ENCODE data around the gene SCD.

DNA sequence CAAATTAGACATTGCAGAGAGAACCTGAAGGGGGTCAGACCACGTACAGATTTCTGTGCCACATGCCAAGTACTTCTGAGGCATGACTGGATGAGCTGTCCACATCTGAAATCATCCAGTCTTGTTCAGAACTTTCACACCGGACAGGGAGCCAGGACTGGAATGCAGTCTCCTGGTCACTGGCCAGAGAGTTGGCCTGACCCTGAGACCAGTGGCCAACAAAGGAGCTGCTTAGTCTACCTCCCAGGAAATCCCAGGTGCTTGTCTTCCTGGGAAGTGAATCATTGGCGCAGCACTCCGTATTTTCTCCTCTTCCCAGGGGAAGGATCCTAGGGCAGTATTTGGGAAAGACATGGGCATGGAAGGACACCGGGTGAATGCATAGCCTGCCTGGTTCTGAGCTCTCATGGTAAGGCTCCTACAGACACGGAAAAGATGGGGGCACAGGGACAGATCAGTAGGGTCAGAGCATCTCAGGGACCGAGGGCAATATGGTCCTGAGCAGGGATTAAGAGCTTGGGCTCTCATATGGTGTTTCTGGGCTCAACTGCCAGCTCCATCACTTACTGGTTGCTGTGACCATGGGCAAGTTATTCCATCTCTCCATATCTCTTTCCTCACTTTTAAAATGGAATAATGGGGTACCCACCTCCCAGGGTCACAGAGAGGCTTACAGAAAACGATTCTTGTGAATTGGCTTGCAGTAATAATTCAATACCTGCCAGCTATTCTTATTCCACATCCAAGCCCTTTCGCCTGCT, 1.3 kb upstream of the SCD start:
- TF ChIP-seq, protein P1, sequence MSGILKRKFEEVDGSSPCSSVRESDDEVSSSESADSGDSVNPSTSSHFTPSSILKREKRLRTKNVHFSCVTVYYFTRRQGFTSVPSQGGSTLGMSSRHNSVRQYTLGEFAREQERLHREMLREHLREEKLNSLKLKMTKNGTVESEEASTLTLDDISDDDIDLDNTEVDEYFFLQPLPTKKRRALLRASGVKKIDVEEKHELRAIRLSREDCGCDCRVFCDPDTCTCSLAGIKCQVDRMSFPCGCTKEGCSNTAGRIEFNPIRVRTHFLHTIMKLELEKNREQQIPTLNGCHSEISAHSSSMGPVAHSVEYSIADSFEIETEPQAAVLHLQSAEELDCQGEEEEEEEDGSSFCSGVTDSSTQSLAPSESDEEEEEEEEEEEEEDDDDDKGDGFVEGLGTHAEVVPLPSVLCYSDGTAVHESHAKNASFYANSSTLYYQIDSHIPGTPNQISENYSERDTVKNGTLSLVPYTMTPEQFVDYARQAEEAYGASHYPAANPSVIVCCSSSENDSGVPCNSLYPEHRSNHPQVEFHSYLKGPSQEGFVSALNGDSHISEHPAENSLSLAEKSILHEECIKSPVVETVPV (CRISPR knock-in tag; IDR thresholded peaks at IDR 0.05) = no peak
- TF ChIP-seq PPARA (CRISPR knock-in tag; IDR thresholded peaks at IDR 0.05; ENCODE audit: borderline replicate concordance) (no peak), TOX (CRISPR knock-in tag; IDR thresholded peaks at IDR 0.05; ENCODE audit: borderline replicate concordance) (no peak), ZC3H10 (CRISPR knock-in tag; IDR thresholded peaks at IDR 0.05) (no peak), ZNF70 (CRISPR knock-in tag; IDR thresholded peaks at IDR 0.05) (no peak), RARB (CRISPR knock-in tag; IDR thresholded peaks at IDR 0.05) (no peak)

All from SK-N-SH treated with all-trans-retinoic acid at 6 μM for 48 hours (cell line).